ENCODE results near the gene SLC39A11.

- TF ChIP-seq MAX (IDR thresholded peaks at IDR 0.05) (no peak), EP300 (IDR thresholded peaks at IDR 0.05; ENCODE audit: borderline replicate concordance) (no peak), USF1 (IDR thresholded peaks at IDR 0.05) (no peak), FOXM1 (IDR thresholded peaks at IDR 0.05; ENCODE audit: borderline replicate concordance, low read depth) (no peak), TCF12 (IDR thresholded peaks at IDR 0.05; ENCODE audit: low read depth) (no peak), EGR1 (IDR thresholded peaks at IDR 0.05) (no peak), RAD21 (IDR thresholded peaks at IDR 0.05; ENCODE audit: low read depth) (no peak), ZBTB7A (IDR thresholded peaks at IDR 0.05; ENCODE audit: low read depth) (no peak), TAF1 (IDR thresholded peaks at IDR 0.05; ENCODE audit: low read depth) (no peak), YY1 (IDR thresholded peaks at IDR 0.05; ENCODE audit: low read depth) (no peak), CEBPB (IDR thresholded peaks at IDR 0.05) (no peak), NFIC (IDR thresholded peaks at IDR 0.05) (no peak)
These were observed 241.9 kb downstream of the SLC39A11 start for GRCh38 chr17:72850410-72851118.
